Fibroblast of lung (primary cell): ENCODE data around the gene TBC1D5.

ENCODE experiments used
- EZH2 ChIP-seq: IDR thresholded peaks from 2 replicates; pipeline ENCODE4 v1.5.1; 2012; ENCODE audit warnings: low read length, control low read depth, mild to moderate bottlenecking; ENCODE audit errors: missing control alignments
- TF ChIP-seq, protein P1 (sequence below), 2 donors: IDR thresholded peaks in 1 of 2; conservative IDR thresholded peaks in 1 of 2; 1 replicate in 1 of 2; 2 replicates in 1 of 2; pipeline ENCODE4 v1.5.1; 2011 to 2012; ENCODE audit warnings: low read length in 2 of 2, control low read depth in 1 of 2, inconsistent platforms in 1 of 2, low read depth in 1 of 2, mild to moderate bottlenecking in 1 of 2

DNA sequence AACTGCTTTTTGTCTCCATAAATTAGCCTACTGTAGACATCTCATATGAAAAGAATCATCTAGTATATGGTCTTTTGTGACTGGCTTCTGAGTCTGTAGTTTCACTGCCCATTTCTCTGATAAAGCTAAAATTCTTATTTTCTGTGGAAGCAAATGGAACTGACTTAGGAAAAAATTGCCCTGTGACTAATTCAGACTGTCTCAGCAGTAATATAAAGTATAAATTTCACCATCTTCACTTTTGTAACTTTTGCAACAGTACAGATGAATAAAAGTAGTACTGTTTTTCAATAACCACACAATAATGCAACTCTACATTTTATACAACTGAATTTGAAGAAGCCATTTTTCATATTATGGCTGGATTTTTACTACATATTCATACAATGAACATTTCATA is 104.1 kb downstream of the TBC1D5 start:
- TF ChIP-seq EZH2, result no peak
- TF ChIP-seq, protein P1, sequence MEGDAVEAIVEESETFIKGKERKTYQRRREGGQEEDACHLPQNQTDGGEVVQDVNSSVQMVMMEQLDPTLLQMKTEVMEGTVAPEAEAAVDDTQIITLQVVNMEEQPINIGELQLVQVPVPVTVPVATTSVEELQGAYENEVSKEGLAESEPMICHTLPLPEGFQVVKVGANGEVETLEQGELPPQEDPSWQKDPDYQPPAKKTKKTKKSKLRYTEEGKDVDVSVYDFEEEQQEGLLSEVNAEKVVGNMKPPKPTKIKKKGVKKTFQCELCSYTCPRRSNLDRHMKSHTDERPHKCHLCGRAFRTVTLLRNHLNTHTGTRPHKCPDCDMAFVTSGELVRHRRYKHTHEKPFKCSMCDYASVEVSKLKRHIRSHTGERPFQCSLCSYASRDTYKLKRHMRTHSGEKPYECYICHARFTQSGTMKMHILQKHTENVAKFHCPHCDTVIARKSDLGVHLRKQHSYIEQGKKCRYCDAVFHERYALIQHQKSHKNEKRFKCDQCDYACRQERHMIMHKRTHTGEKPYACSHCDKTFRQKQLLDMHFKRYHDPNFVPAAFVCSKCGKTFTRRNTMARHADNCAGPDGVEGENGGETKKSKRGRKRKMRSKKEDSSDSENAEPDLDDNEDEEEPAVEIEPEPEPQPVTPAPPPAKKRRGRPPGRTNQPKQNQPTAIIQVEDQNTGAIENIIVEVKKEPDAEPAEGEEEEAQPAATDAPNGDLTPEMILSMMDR (conservative IDR thresholded peaks at IDR 0.05 in 1 of 2, IDR thresholded peaks at IDR 0.05 in 1 of 2; ENCODE audit: low read depth in 1 of 2, low read length in 2 of 2), result no peak
